Loucy (cell line): ENCODE data around the gene CEP131.

Experiments used
- H2AFZ ChIP-seq: fragments of 200-600 bp; sonication (generic); 2 replicates; pipeline ENCODE4 v1.6.0; 2016; ENCODE audit warnings: antibody characterized with exemption, mild to moderate bottlenecking, low read length, moderate library complexity
- H3F3A ChIP-seq: fragments of 200-600 bp; 2 replicates; pipeline ENCODE4 v1.6.0; 2016; ENCODE audit warnings: antibody characterized with exemption, low read depth, mild to moderate bottlenecking
- H3K27me3 ChIP-seq: fragments of 200-600 bp; sonication (generic); 2 replicates; pipeline ENCODE4 v1.6.1; 2014; ENCODE audit warnings: low read length, mild to moderate bottlenecking; ENCODE audit not compliant: insufficient read depth, poor library complexity, severe bottlenecking
- H3K36me3 ChIP-seq: fragments of 200-600 bp; sonication (generic); 2 replicates; pipeline ENCODE4 v1.6.1; 2016; ENCODE audit warnings: low read length; ENCODE audit not compliant: insufficient read depth
- H3K4me1 ChIP-seq: fragments of 200-600 bp; sonication (generic); 2 replicates; pipeline ENCODE4 v1.5.1; 2014; ENCODE audit warnings: low read length, mild to moderate bottlenecking; ENCODE audit not compliant: insufficient read depth, poor library complexity, severe bottlenecking
- H3K4me2 ChIP-seq: fragments of 200-600 bp; sonication (generic); 2 replicates; pipeline ENCODE4 v1.6.0; 2014; ENCODE audit warnings: antibody characterized with exemption, low read length, low read depth, mild to moderate bottlenecking; ENCODE audit not compliant: poor library complexity, severe bottlenecking
- H3K4me3 ChIP-seq: fragments of 200-600 bp; sonication (generic); 2 replicates; pipeline ENCODE4 v1.5.1; 2014; ENCODE audit warnings: low read length, mild to moderate bottlenecking, mixed read lengths; ENCODE audit not compliant: poor library complexity, severe bottlenecking
- H3K79me2 ChIP-seq: fragments of 200-600 bp; sonication (generic); 2 replicates; pipeline ENCODE4 v1.6.1; 2014; ENCODE audit warnings: low read length; ENCODE audit not compliant: insufficient read depth
- H3K9ac ChIP-seq: fragments of 200-600 bp; sonication (generic); 2 replicates; pipeline ENCODE4 v1.6.0; 2014; ENCODE audit warnings: mild to moderate bottlenecking, low read depth, low read length, moderate library complexity; ENCODE audit not compliant: poor library complexity, severe bottlenecking
- H3K9me2 ChIP-seq: fragments of 200-600 bp; sonication (generic); replicated peaks from 2 replicates; pipeline ENCODE4 v1.6.1; 2016; ENCODE audit warnings: low read depth, low read length, mixed read lengths
- H3K9me3 ChIP-seq: fragments of 200-600 bp; sonication (generic); 2 replicates; pipeline ENCODE4 v1.6.1; 2014; ENCODE audit warnings: mild to moderate bottlenecking, antibody characterized with exemption, low read length, low read depth; ENCODE audit not compliant: insufficient read depth
- H4K20me1 ChIP-seq: fragments of 200-600 bp; sonication (generic); 2 replicates; pipeline ENCODE4 v1.6.0; 2014; ENCODE audit warnings: antibody characterized with exemption, low read length, mild to moderate bottlenecking; ENCODE audit not compliant: insufficient read depth, poor library complexity, severe bottlenecking
- CTCF ChIP-seq: fragments of 200-600 bp; sonication (generic); conservative IDR thresholded peaks from 2 replicates; pipeline ENCODE4 v1.5.1; 2014; ENCODE audit warnings: mild to moderate bottlenecking, antibody characterized with exemption, low read length
- EZH2phosphoT487 ChIP-seq: fragments of 200-600 bp; IDR thresholded peaks from 2 replicates; pipeline ENCODE4 v1.6.1; 2018; ENCODE audit warnings: antibody characterized with exemption, mild to moderate bottlenecking, moderate library complexity, borderline replicate concordance

The CEP131 gene

GRCh38 chr17:81143717-81144422 is 78.9 kb downstream of the CEP131 start:
- no peaks in the 10 kb centered on the region for H3K27me3 ChIP-seq
- no peak overlapping the region for H3K4me3 ChIP-seq
- no peaks in the 10 kb centered on the region for H3F3A ChIP-seq
- no peaks in the 10 kb centered on the region for H3K9me2 ChIP-seq
- no peaks in the 10 kb centered on the region for H4K20me1 ChIP-seq
- H3K4me1 ChIP-seq: peaks cover 3% of the 10 kb centered on the region
- no peaks in the 10 kb centered on the region for H3K79me2 ChIP-seq
- no peak overlapping the region for H3K4me2 ChIP-seq
- no peaks in the 10 kb centered on the region for H3K9me3 ChIP-seq
- no peak overlapping the region for H3K9ac ChIP-seq
- TF ChIP-seq EZH2phosphoT487: no peak
- no peak for TF ChIP-seq CTCF
- no peaks in the 10 kb centered on the region for H3K36me3 ChIP-seq
- H2AFZ ChIP-seq: no peak overlapping the region

GRCh38 chr17:81143200-81143527 is 79.6 kb downstream of the CEP131 start:
- Histone ChIP-seq H3K4me2 (no peak overlapping the region), H3K27me3 (no peaks in the 10 kb centered on the region), H3K9me2 (no peaks in the 10 kb centered on the region), H3F3A (no peaks in the 10 kb centered on the region), H3K9ac (no peak overlapping the region), H3K4me3 (no peak overlapping the region), H4K20me1 (no peaks in the 10 kb centered on the region), H3K79me2 (no peaks in the 10 kb centered on the region), H3K9me3 (no peaks in the 10 kb centered on the region), H2AFZ (no peak overlapping the region), H3K4me1 (peaks cover 3% of the 10 kb centered on the region), H3K36me3 (no peaks in the 10 kb centered on the region)
- TF ChIP-seq CTCF (no peak), EZH2phosphoT487 (no peak)

- no peak overlapping the region for H3K4me3 ChIP-seq
- H3K4me1 ChIP-seq: peaks cover 3% of the 10 kb centered on the region
- peak overlapping the region; percentile 32; the same call in 1 of the 2 replicates for H2AFZ ChIP-seq
- no peak overlapping the region for H3K9ac ChIP-seq
- no peak overlapping the region for H3K4me2 ChIP-seq
- no peaks in the 10 kb centered on the region for H4K20me1 ChIP-seq
- no peak for TF ChIP-seq EZH2phosphoT487
- TF ChIP-seq CTCF: peak; percentile 74
- H3K9me2 ChIP-seq: no peaks in the 10 kb centered on the region
- no peaks in the 10 kb centered on the region for H3K9me3 ChIP-seq
- H3F3A ChIP-seq: peaks cover under 1% of the 10 kb centered on the region; the same call in 1 of the 2 replicates
- no peaks in the 10 kb centered on the region for H3K79me2 ChIP-seq
- H3K36me3 ChIP-seq: no peaks in the 10 kb centered on the region
- no peaks in the 10 kb centered on the region for H3K27me3 ChIP-seq
Measured at GRCh38 chr17:81142301-81143199, 80.2 kb downstream of the CEP131 start.
